RWPE1 (cell line): ENCODE results near the gene RAN.

Experiments used
- CTCF ChIA-PET: fragments of 350-600 bp; sonication (Branson Sonifier 250); formaldehyde crosslinking; extraction: SDS; loops from one replicate; lab custom pipeline; 2021; lab: Yijun Ruan, JAX
- POLR2A ChIA-PET: fragments of 400-600 bp; formaldehyde crosslinking; extraction: SDS; loops from one replicate; lab custom pipeline; 2020; ENCODE audit warnings: antibody characterized with exemption; ENCODE audit not compliant: low non-redundant PET; lab: Yijun Ruan, JAX
- DNase-seq: peaks from one replicate; pipeline ENCODE4 v3.0.0; 2012; ENCODE audit warnings: low spot score
- H3K27ac ChIP-seq: fragments of 450-650 bp; 2 replicates; pipeline ENCODE4 v1.5.1; 2017
- CTCF ChIP-seq: fragments of 450-650 bp; conservative IDR thresholded peaks from 2 replicates; pipeline ENCODE4 v1.5.1; 2017; ENCODE audit warnings: low read depth, mild to moderate bottlenecking

RAN gene

GRCh38 chr12:130916241-130916911 lies 44.5 kb downstream of the RAN start:
- ChIA-PET POLR2A (no interaction called here), CTCF (interaction anchor here (0.6 to 1.2 kb wide), 7 partner anchors 8 to 835 kb away, joined by 3 to 10 read pairs (median 3); no protein-coding TSS in a partner anchor)
- TF ChIP-seq CTCF: peak; percentile 67
- no peak overlapping the region for H3K27ac ChIP-seq
- peak; percentile 29 for DNase-seq

GRCh38 chr12:130917607-130918006 lies 45.7 kb downstream of the RAN start:
- no peak for TF ChIP-seq CTCF
- no peak for DNase-seq
- ChIA-PET CTCF (no interaction called here), POLR2A (no interaction called here)
- no peak overlapping the region for H3K27ac ChIP-seq

- ChIA-PET CTCF (no interaction called here), POLR2A (no interaction called here)
- no peak overlapping the region for H3K27ac ChIP-seq
- no peak for DNase-seq
- no peak for TF ChIP-seq CTCF
These were observed 47.2 kb downstream of the RAN start for GRCh38 chr12:130919086-130919485.

- ChIA-PET CTCF (interaction anchor here (0.6 kb wide), 1 partner anchor 905 kb away, joined by 3 read pairs; no protein-coding TSS in a partner anchor), POLR2A (no interaction called here)
- no peak overlapping the region for H3K27ac ChIP-seq
- no peak for TF ChIP-seq CTCF
- DNase-seq: no peak
These were observed 48.3 kb downstream of the RAN start for GRCh38 chr12:130920119-130920703.

GRCh38 chr12:130920723-130921381 lies 49.0 kb downstream of the RAN start:
- TF ChIP-seq CTCF: no peak
- no peak for DNase-seq
- no peak overlapping the region for H3K27ac ChIP-seq
- ChIA-PET CTCF (no interaction called here), POLR2A (no interaction called here)

- ChIA-PET CTCF (interaction anchor here (0.6 to 0.7 kb wide), 2 partner anchors 103 to 191 kb away, joined by 3 read pairs; no protein-coding TSS in a partner anchor), POLR2A (no interaction called here)
These were observed 50.7 kb downstream of the RAN start for GRCh38 chr12:130922511-130922953.

More at GRCh38 chr12:130922511-130922953, 50.7 kb downstream of the RAN start:
- H3K27ac ChIP-seq: no peak overlapping the region
- no peak for DNase-seq
- no peak for TF ChIP-seq CTCF
